CD14-positive monocyte (primary cell): ENCODE measurements around the gene CNOT6. TPM values are rescaled to one million over a fixed set of nuclear protein-coding genes. Genes with fewer than 3 reads are reported as not detected.

Experiments
- DNase-seq, 3 donors: peaks; one replicate each; pipeline ENCODE4 v3.0.0-alpha.2; 2011 to 2022
- H2AFZ ChIP-seq: 2 replicates; pipeline ENCODE4 v1.6.0; 2012; ENCODE audit warnings: mild to moderate bottlenecking, low read depth, low read length, inconsistent platforms; ENCODE audit not compliant: insufficient read depth, poor library complexity, severe bottlenecking
- H3K27ac ChIP-seq, 2 donors: 1 replicate in 1 of 2; 2 replicates in 1 of 2; pipeline ENCODE4 v1.5.1; 2012 to 2013; ENCODE audit warnings: low read length in 2 of 2, control low read depth in 1 of 2, inconsistent platforms in 1 of 2, low read depth in 1 of 2, mild to moderate bottlenecking in 1 of 2
- H3K27me3 ChIP-seq, 2 donors: one replicate each; pipeline versions ENCODE4 v1.6.0 to v1.6.1; 2011 to 2013; ENCODE audit warnings: low read length in 2 of 2; ENCODE audit not compliant: control insufficient read depth in 2 of 2, insufficient read depth in 2 of 2
- H3K36me3 ChIP-seq, 2 donors: replicated peaks in 1 of 2; 1 replicate in 1 of 2; 2 replicates in 1 of 2; pipeline versions ENCODE4 v1.5.1 to v1.6.1; 2012 to 2013; ENCODE audit warnings: low read length in 2 of 2, control low read depth in 1 of 2, inconsistent platforms in 1 of 2, mild to moderate bottlenecking in 1 of 2; ENCODE audit not compliant: insufficient read depth in 2 of 2, control insufficient read depth in 1 of 2
- H3K4me1 ChIP-seq, 2 donors: 1 replicate in 1 of 2; 2 replicates in 1 of 2; pipeline versions ENCODE4 v1.5.1 to v1.6.1; 2012 to 2013; ENCODE audit warnings: low read length in 2 of 2, control low read depth in 1 of 2, inconsistent platforms in 1 of 2, mild to moderate bottlenecking in 1 of 2, moderate library complexity in 1 of 2; ENCODE audit not compliant: insufficient read depth in 2 of 2, control insufficient read depth in 1 of 2
- H3K4me2 ChIP-seq: replicated peaks from 2 replicates; pipeline ENCODE3; 2012; ENCODE audit warnings: low read length, moderate library complexity, mild to moderate bottlenecking; ENCODE audit not compliant: poor library complexity, severe bottlenecking; ENCODE audit errors: extremely low read depth
- H3K4me3 ChIP-seq, 3 experiments: fragments of 200-600 bp in 1 of 3; sonication (generic) in 1 of 3; replicated peaks in 1 of 3; 1 replicate in 2 of 3; 2 replicates in 1 of 3; pipeline ENCODE4 v1.5.1; 2011 to 2013; ENCODE audit warnings: low read length in 3 of 3, mild to moderate bottlenecking in 3 of 3, control low read depth in 2 of 3, low read depth in 2 of 3, inconsistent platforms in 1 of 3, moderate library complexity in 1 of 3
- H3K79me2 ChIP-seq: 2 replicates; pipeline ENCODE4 v1.6.0; 2012; ENCODE audit warnings: mild to moderate bottlenecking, control low read depth, inconsistent platforms, low read length, moderate library complexity; ENCODE audit not compliant: insufficient read depth
- H3K9ac ChIP-seq: 2 replicates; pipeline ENCODE4 v1.6.0; 2017; ENCODE audit warnings: low read length, mild to moderate bottlenecking; ENCODE audit not compliant: insufficient read depth, poor library complexity, severe bottlenecking
- H3K9me3 ChIP-seq, 2 donors: replicated peaks in 1 of 2; 1 replicate in 1 of 2; 2 replicates in 1 of 2; pipeline versions ENCODE4 v1.5.1 to v1.6.1; 2012 to 2013; ENCODE audit warnings: low read length in 2 of 2, control low read depth in 1 of 2; ENCODE audit not compliant: control insufficient read depth in 1 of 2, insufficient read depth in 1 of 2
- H4K20me1 ChIP-seq: 2 replicates; pipeline ENCODE4 v1.6.0; 2012; ENCODE audit warnings: mild to moderate bottlenecking, low read length, control low read depth, moderate library complexity; ENCODE audit not compliant: insufficient read depth
- H3K27ac Mint-ChIP-seq, 7 donors: one replicate each; pipeline ENCODE4 v1.8.0; 2020; ENCODE audit warnings: mild to moderate bottlenecking in 7 of 7, mixed read lengths in 7 of 7, moderate library complexity in 6 of 7, inconsistent platforms in 2 of 7
- H3K27me3 Mint-ChIP-seq, 3 donors: one replicate each; pipeline ENCODE4 v1.8.0; 2021 to 2022; ENCODE audit warnings: low read depth in 3 of 3, mild to moderate bottlenecking in 3 of 3, mixed read lengths in 3 of 3, moderate library complexity in 3 of 3, inconsistent platforms in 1 of 3
- H3K36me3 Mint-ChIP-seq, 2 donors: one replicate each; pipeline ENCODE4 v1.8.0; 2020; ENCODE audit warnings: mixed read lengths in 2 of 2, inconsistent platforms in 1 of 2, mild to moderate bottlenecking in 1 of 2
- H3K4me1 Mint-ChIP-seq: one replicate; pipeline ENCODE4 v1.8.0; 2020; ENCODE audit warnings: mild to moderate bottlenecking, mixed read lengths
- H3K4me3 Mint-ChIP-seq, 2 donors: one replicate each; pipeline ENCODE4 v1.8.0; 2020; ENCODE audit warnings: mild to moderate bottlenecking in 2 of 2, mixed read lengths in 2 of 2, moderate library complexity in 1 of 2
- H3K9me3 Mint-ChIP-seq, 7 donors: one replicate each; pipeline ENCODE4 v1.8.0; 2020 to 2022; ENCODE audit warnings: mixed read lengths in 7 of 7, mild to moderate bottlenecking in 6 of 7, moderate library complexity in 6 of 7, inconsistent platforms in 2 of 7
- CTCF ChIP-seq: fragments of 200-600 bp; IDR thresholded peaks from one replicate; pipeline ENCODE4 v1.8.0; 2022; ENCODE audit warnings: antibody characterized with exemption, mild to moderate bottlenecking
- WGBS: methylation state at CpG from one replicate; pipeline ENCODE4 v1.1.5; 2013; ENCODE audit warnings: missing lambda C conversion rate; ENCODE audit not compliant: insufficient coverage; 5-methylcytosine and 5-hydroxymethylcytosine counted together
- intact Hi-C, 2 donors: fragments of 100-400 bp; cut with micrococcal nuclease; formaldehyde crosslinking; loops; one replicate each; pipeline versions ENCODE4 v1.15.0 to v1.15.1; 2023
- polyA plus RNA-seq, 3 donors: library from polyadenylated mRNA; depleted of rRNA in 1 of 3; unstranded in 2 of 3; stranded (reverse) in 1 of 3; fragments of 300-500 nt in 2 of 3; fragments of >200 nt in 1 of 3; fragmentation: Illumina TruSeq in 2 of 3; gene quantifications; 1 replicate in 2 of 3; 2 replicates in 1 of 3; pipeline ENCODE4 v1.2.3, GENCODE V29; 2012 to 2021

CNOT6 gene
- polyA plus RNA-seq, 3 donors, result 4.8 to 9.5 (median 7.7) TPM

DNA sequence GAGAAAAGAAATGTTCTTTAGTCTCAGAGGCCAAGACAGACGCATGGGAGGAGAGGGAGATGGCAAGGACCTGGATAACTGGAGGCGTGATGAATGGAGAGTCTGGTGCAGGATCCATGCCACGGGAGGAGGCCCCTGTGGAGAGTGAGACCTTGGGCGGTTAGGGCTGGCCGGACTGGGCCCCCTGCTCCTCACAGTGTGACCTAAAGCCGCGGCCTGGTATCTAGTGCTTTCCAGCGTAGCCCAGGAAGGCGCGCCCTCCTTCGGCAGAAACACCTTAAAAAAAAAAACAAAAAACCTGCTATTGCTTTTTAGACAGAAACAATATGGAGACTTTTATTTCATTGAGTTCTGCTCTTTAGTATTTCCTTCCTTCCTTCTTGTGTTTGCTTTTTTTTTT is 64.1 kb downstream of the CNOT6 start:
- Histone ChIP-seq H4K20me1 (peaks cover 28% of the 10 kb centered on the region), H3K4me1 (no peaks in the 10 kb centered on the region), H3K79me2 (peaks cover 12% of the 10 kb centered on the region), H3K36me3 (peaks cover 25 to 98% of the 10 kb centered on the region in 2 donors), H3K27ac (no peak overlapping the region), H3K4me3 (no peak overlapping the region), H3K9me3 (no peaks in the 10 kb centered on the region), H3K27me3 (no peaks in the 10 kb centered on the region), H3K9ac (no peak overlapping the region), H2AFZ (no peak overlapping the region), H3K4me2 (no peak overlapping the region)
- Mint-ChIP-seq H3K36me3 (peaks cover 66 to 83% of the 10 kb centered on the region in 2 donors), H3K4me1 (no peaks in the 10 kb centered on the region), H3K27me3 (no peaks in the 10 kb centered on the region), H3K9me3 (no peaks in the 10 kb centered on the region), H3K4me3 (no peak overlapping the region), H3K27ac (peak overlapping the region in 1 of 7 donors; percentile 33)
- no peak for DNase-seq
- 100% methylated on average over 5 of the region's 11 CpGs for WGBS
- no peak for TF ChIP-seq CTCF
- intact Hi-C loops, result no loop called here

GRCh38 chr5:180563994-180564393 is 69.8 kb downstream of the CNOT6 start:
- Mint-ChIP-seq H3K4me3 (no peak overlapping the region), H3K36me3 (peaks cover 75 to 87% of the 10 kb centered on the region in 2 donors), H3K27me3 (no peaks in the 10 kb centered on the region), H3K9me3 (no peaks in the 10 kb centered on the region), H3K4me1 (no peaks in the 10 kb centered on the region), H3K27ac (peak overlapping the region in 2 of 7 donors; percentile 19 to 28)
- Histone ChIP-seq H3K27ac (no peak overlapping the region), H2AFZ (no peak overlapping the region), H4K20me1 (peaks cover 13% of the 10 kb centered on the region), H3K9me3 (no peaks in the 10 kb centered on the region), H3K4me2 (no peak overlapping the region), H3K9ac (no peak overlapping the region), H3K36me3 (peaks cover 58 to 93% of the 10 kb centered on the region in 2 donors), H3K4me1 (no peaks in the 10 kb centered on the region), H3K27me3 (no peaks in the 10 kb centered on the region), H3K4me3 (no peak overlapping the region), H3K79me2 (peaks cover 3% of the 10 kb centered on the region)
- TF ChIP-seq CTCF, result no peak
- WGBS, result no CpG with 5 or more reads among the region's 3 CpGs
- no peak for DNase-seq
- intact Hi-C loops, result no loop called here
